Vagina (tissue), 2 donors: ENCODE results near the gene PSD2. TPM values are rescaled to one million over a fixed set of nuclear protein-coding genes. Genes with fewer than 3 reads are reported as not detected.

Experiments
- DNase-seq, 2 donors: peaks; one replicate each; pipeline ENCODE4 v3.0.0-alpha.2; 2017; ENCODE audit errors: extremely low spot score in 2 of 2
- H3K27ac ChIP-seq: fragments of 200-600 bp; sonication (generic); one replicate; pipeline ENCODE4 v1.5.1; 2019
- H3K27me3 ChIP-seq: fragments of 200-600 bp; sonication (generic); one replicate; pipeline ENCODE4 v1.5.1; 2019
- H3K36me3 ChIP-seq, 2 donors: fragments of 200-600 bp; sonication (generic); one replicate each; pipeline ENCODE4 v1.5.1; 2017 to 2019
- H3K4me1 ChIP-seq: fragments of 200-600 bp; sonication (generic); one replicate; pipeline ENCODE4 v1.5.1; 2019
- H3K4me3 ChIP-seq, 2 donors: fragments of 200-600 bp; sonication (generic); 1 replicate in 1 of 2; 2 replicates in 1 of 2; pipeline ENCODE4 v1.5.1; 2016 to 2019
- H3K9me3 ChIP-seq: fragments of 200-600 bp; sonication (generic); one replicate; pipeline ENCODE4 v1.5.1; 2019
- POLR2A ChIP-seq, 2 donors: fragments of 450-650 bp; IDR thresholded peaks; one replicate each; pipeline ENCODE4 v1.6.1; 2017; ENCODE audit warnings: antibody characterized with exemption in 2 of 2, mild to moderate bottlenecking in 2 of 2, moderate library complexity in 2 of 2
- POLR2AphosphoS5 ChIP-seq, 2 donors: sonication (generic); formaldehyde crosslinking; IDR thresholded peaks; one replicate each; pipeline ENCODE4 v1.9.0; 2017; ENCODE audit warnings: antibody characterized with exemption in 2 of 2, mild to moderate bottlenecking in 2 of 2, low read depth in 1 of 2; ENCODE audit not compliant: insufficient read depth in 1 of 2
- intact Hi-C: fragments of 100-400 bp; cut with DNase I; formaldehyde crosslinking; loops from one replicate; pipeline ENCODE4 v1.15.1; 2023
- total RNA-seq: library from RNA; depleted of rRNA; stranded (reverse); fragments of >200 nt; gene quantifications from one replicate; pipeline ENCODE4 v1.2.3, GENCODE V29; 2016
- TF ChIP-seq, protein P1 (sequence below), 3 experiments: fragments of 450-650 bp in 2 of 3; fragments of 200-600 bp in 1 of 3; sonication (generic) in 1 of 3; IDR thresholded peaks; one replicate each; pipeline ENCODE4 v1.5.1; 2017 to 2019; ENCODE audit warnings: antibody characterized with exemption in 3 of 3, mild to moderate bottlenecking in 2 of 3, moderate library complexity in 2 of 3

The PSD2 gene
- total RNA-seq, 1 donor from 2014 or later = 0.25 TPM

DNA sequence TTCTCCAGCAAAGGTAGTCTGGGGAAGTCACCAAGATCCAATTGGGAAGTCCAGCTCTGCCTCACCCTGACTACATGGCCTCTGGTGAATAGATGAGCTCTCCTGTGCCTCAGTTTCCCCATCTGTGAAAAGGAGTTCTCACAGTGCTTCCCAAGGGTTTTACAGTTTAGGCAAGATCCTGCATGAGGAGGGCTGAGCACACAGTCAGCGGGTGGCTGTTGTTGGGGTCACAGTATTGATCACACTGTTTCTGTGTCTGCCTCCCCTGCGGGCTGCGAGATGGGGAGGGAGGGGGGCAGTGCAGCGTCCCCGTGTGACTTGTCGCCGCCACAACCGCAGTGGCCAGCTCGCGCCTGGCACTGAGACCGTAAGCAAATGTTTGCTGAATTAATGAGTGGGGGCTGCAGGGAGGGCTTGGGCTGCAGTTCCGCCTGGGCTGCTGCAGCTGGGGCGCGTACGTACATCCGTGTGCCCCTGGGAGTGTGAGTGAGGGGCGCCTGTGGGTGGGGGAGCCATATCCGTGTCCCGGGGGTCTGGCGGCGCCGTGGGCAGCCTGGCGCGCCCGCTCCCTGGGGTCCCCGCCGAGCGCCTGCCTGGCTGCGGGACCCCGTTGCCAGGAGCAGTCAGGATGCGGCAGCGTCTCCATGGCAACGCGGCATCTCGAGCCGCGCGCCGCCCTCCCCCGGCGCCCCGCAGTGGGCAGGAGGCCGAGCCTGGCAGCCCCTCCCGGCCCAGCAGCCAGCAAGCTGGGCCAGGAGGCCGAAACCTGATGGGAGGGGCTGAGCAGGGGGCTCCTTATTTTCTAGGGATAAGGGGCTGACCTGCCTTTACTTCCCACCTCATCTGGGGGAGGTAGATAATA is 31.4 kb upstream of the PSD2 start:
- H3K36me3 ChIP-seq = no peaks in the 10 kb centered on the region
- H3K4me1 ChIP-seq = peaks cover 9% of the 10 kb centered on the region
- no peak for TF ChIP-seq POLR2A (IDR thresholded peaks at IDR 0.05)
- no peak for TF ChIP-seq POLR2AphosphoS5 (IDR thresholded peaks at IDR 0.05; ENCODE audit: insufficient read depth in 1 of 2, low read depth in 1 of 2)
- TF ChIP-seq, protein P1, sequence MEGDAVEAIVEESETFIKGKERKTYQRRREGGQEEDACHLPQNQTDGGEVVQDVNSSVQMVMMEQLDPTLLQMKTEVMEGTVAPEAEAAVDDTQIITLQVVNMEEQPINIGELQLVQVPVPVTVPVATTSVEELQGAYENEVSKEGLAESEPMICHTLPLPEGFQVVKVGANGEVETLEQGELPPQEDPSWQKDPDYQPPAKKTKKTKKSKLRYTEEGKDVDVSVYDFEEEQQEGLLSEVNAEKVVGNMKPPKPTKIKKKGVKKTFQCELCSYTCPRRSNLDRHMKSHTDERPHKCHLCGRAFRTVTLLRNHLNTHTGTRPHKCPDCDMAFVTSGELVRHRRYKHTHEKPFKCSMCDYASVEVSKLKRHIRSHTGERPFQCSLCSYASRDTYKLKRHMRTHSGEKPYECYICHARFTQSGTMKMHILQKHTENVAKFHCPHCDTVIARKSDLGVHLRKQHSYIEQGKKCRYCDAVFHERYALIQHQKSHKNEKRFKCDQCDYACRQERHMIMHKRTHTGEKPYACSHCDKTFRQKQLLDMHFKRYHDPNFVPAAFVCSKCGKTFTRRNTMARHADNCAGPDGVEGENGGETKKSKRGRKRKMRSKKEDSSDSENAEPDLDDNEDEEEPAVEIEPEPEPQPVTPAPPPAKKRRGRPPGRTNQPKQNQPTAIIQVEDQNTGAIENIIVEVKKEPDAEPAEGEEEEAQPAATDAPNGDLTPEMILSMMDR (IDR thresholded peaks at IDR 0.05) = no peak
- H3K27me3 ChIP-seq = no peaks in the 10 kb centered on the region
- H3K27ac ChIP-seq = no peak overlapping the region
- no peak for DNase-seq
- H3K9me3 ChIP-seq = no peaks in the 10 kb centered on the region
- H3K4me3 ChIP-seq = no peak overlapping the region
- intact Hi-C loops = loop anchor here (2.0 kb wide), 1 partner anchor 131 kb away; no protein-coding TSS in a partner anchor

DNA sequence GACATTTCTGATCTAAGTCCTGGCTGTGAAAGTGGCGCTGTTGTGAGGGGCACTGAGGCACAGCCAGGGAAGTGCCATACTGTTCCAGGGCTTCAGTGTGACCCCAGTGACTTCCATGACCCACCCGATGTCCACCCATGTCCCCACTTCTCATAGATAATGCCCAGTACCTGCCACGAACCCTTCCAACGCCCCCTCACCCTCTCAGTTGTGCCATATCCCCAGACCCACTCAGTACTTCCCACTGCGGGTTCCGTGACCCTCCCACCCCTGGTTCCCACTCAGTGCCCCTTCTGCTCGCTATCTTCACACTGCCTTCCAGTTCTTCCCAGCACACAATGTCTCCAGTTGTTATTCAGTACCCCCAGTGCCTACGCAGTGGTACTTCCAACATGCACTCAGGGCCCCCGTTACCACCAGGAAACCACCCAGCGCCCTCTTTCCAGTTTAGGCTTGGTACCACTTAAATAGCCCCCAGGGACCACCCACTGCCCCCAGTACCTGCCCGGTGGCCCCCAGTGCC is 30.7 kb upstream of the PSD2 start:
- intact Hi-C loops = loop anchor here (2.0 to 5.0 kb wide), 2 partner anchors 132 to 198 kb away; no protein-coding TSS in a partner anchor
- no peaks in the 10 kb centered on the region for H3K36me3 ChIP-seq

DNA sequence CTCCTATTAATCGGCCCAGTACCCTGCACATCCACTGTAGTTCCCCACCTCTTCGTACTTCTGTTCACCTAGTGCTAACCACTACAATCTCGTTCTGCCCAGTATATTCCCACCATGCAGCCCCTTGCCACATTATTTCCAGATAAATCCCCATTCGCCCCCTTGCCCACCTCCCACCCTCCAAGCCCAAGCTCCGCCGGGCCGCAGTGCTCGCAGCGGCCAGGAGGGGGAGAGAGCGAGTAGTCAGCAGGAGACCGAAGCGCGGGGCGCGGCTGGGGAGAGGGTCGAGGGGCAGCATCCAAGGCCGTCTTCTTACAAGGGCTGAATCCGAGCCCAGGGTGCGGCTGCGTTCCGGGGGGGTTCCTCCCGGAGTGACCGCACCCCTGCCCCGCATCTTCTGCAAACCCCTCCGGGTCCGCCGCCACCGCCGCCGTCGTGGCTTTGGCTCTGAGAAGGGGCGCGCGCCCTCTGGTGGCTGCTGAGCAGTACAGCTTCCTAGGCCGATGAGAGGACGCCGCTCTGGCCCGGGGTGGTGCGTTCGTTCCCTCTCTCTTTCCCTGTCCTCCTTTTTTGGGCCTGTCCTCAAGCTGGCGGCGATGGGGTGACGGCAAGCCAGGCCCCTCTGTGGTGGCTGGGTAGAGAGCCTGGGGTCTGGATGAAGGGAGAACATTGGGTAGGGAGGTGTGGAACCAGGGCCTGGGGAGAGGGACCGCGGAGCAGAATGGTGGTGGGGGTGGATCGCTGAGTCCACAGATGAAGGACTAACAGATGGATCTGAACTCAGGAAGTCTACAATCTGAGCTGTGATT is 30.0 kb upstream of the PSD2 start:
- H3K36me3 ChIP-seq = no peaks in the 10 kb centered on the region
- intact Hi-C loops = loop anchor here (2.0 to 5.0 kb wide), 2 partner anchors 133 to 198 kb away; no protein-coding TSS in a partner anchor
- H3K4me3 ChIP-seq = peak overlapping the region; percentile 44 to 61
- no peak for DNase-seq
- H3K27ac ChIP-seq = no peak overlapping the region
- peaks cover 9% of the 10 kb centered on the region for H3K4me1 ChIP-seq
- no peaks in the 10 kb centered on the region for H3K9me3 ChIP-seq
- H3K27me3 ChIP-seq = no peaks in the 10 kb centered on the region
- TF ChIP-seq, protein P1 (IDR thresholded peaks at IDR 0.05) = peak; percentile 99 to 100 (median 100)
- no peak for TF ChIP-seq POLR2A (IDR thresholded peaks at IDR 0.05)
- peak in 1 of 2 donors; percentile 74 for TF ChIP-seq POLR2AphosphoS5 (IDR thresholded peaks at IDR 0.05; ENCODE audit: insufficient read depth in 1 of 2, low read depth in 1 of 2)

More for the DNA sequence above, 30.7 kb upstream of the PSD2 start:
- H3K4me1 ChIP-seq = peaks cover 9% of the 10 kb centered on the region
- H3K4me3 ChIP-seq = no peak overlapping the region
- H3K27me3 ChIP-seq = no peaks in the 10 kb centered on the region
- TF ChIP-seq, protein P1 (IDR thresholded peaks at IDR 0.05) = no peak
- no peak for TF ChIP-seq POLR2AphosphoS5 (IDR thresholded peaks at IDR 0.05; ENCODE audit: insufficient read depth in 1 of 2, low read depth in 1 of 2)
- no peak for TF ChIP-seq POLR2A (IDR thresholded peaks at IDR 0.05)
- H3K27ac ChIP-seq = no peak overlapping the region
- no peaks in the 10 kb centered on the region for H3K9me3 ChIP-seq
- DNase-seq = no peak

DNA sequence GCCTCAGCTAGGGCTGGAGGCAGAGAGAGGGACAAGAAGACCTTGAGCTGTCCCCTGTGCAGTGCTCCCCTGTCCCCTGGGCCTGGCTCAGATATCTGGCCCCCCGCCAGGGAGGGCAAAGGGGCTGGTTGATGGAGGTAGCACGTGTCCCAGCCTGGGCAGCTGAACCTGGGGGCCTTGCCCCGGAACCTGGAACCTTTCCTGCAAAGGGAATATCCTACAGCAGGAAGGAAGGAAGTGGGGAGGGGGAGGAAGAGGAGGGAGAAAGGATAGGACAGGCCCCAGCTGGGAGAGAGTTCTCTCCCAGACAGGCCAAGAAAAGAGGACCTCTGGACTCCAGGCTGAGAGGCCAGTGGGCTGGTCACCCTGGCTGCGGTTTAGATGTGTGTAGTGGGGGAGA is 27.6 kb upstream of the PSD2 start:
- TF ChIP-seq POLR2AphosphoS5 (IDR thresholded peaks at IDR 0.05; ENCODE audit: insufficient read depth in 1 of 2, low read depth in 1 of 2) (no peak), POLR2A (IDR thresholded peaks at IDR 0.05) (no peak)
- TF ChIP-seq, protein P1 (IDR thresholded peaks at IDR 0.05) = no peak
- Histone ChIP-seq H3K36me3 (no peaks in the 10 kb centered on the region), H3K4me3 (no peak overlapping the region), H3K27me3 (no peaks in the 10 kb centered on the region), H3K27ac (no peak overlapping the region), H3K9me3 (no peaks in the 10 kb centered on the region), H3K4me1 (peaks cover 9% of the 10 kb centered on the region)
- DNase-seq = no peak
- intact Hi-C loops = loop anchor here (5.0 kb wide), 1 partner anchor 201 kb away; no protein-coding TSS in a partner anchor
